Adrenal gland (tissue), 5 donors: Measurements from ENCODE around the gene ZP1.

Experiments
- CTCF ChIP-seq, 6 experiments: fragments of 450-650 bp in 4 of 6; fragments of 200-600 bp in 2 of 6; sonication (generic) in 1 of 6; IDR thresholded peaks; 1 replicate in 5 of 6; 2 replicates in 1 of 6; pipeline versions ENCODE4 v1.5.1 to v1.8.0; 2016 to 2021; ENCODE audit warnings: antibody characterized with exemption in 6 of 6, mild to moderate bottlenecking in 2 of 6, moderate library complexity in 1 of 6
- POLR2A ChIP-seq, 2 donors: fragments of 450-650 bp; IDR thresholded peaks; one replicate each; pipeline ENCODE4 v1.6.1; 2017; ENCODE audit warnings: antibody characterized with exemption in 2 of 2, mild to moderate bottlenecking in 2 of 2, moderate library complexity in 1 of 2
- donor health status: DM: no; HTN: no; CAD: no.

- TF ChIP-seq CTCF (IDR thresholded peaks at IDR 0.05) = no peak
- no peak for TF ChIP-seq POLR2A (IDR thresholded peaks at IDR 0.05)
Measured at GRCh38 chr11:60902625-60903024, 35.3 kb downstream of the ZP1 start.
